A673 (cell line): Measurements from ENCODE around the gene PAAF1. TPM values are rescaled to one million over a fixed set of nuclear protein-coding genes. Genes with fewer than 3 reads are reported as not detected.

ENCODE experiments used
- BruUV-seq: library from RNA; stranded (reverse); fragments of 400-500 nt; replicated peaks from 2 replicates; lab custom pipeline; 2021; lab: Mats Ljungman, UMichigan
- CTCF ChIA-PET: fragments of 300-600 bp; sonication (Branson Sonifier 250); formaldehyde crosslinking; loops from one replicate; lab custom pipeline; 2022; ENCODE audit warnings: antibody characterized with exemption; lab: Charles Lee
- POLR2A ChIA-PET: fragments of 300-600 bp; sonication (Branson Sonifier 250); formaldehyde crosslinking; loops from one replicate; lab custom pipeline; 2022; ENCODE audit warnings: antibody characterized with exemption; ENCODE audit not compliant: low non-redundant PET; lab: Charles Lee
- DNase-seq: peaks from one replicate; pipeline ENCODE4 v3.0.0-alpha.2; 2015; ENCODE audit warnings: low spot score
- H3K27ac ChIP-seq: fragments of 200-600 bp; sonication (generic); 2 replicates; pipeline ENCODE4 v1.5.1; 2016; ENCODE audit warnings: mixed run types, low read depth, mild to moderate bottlenecking, mixed read lengths, antibody characterized with exemption, low read length; ENCODE audit not compliant: poor library complexity, severe bottlenecking
- H3K27me3 ChIP-seq: fragments of 200-600 bp; sonication (generic); replicated peaks from 2 replicates; pipeline ENCODE4 v1.6.1; 2017; ENCODE audit warnings: mixed run types, low read depth, mild to moderate bottlenecking, mixed read lengths, antibody characterized with exemption, low read length; ENCODE audit not compliant: insufficient read depth, poor library complexity
- H3K36me3 ChIP-seq: fragments of 200-600 bp; sonication (generic); 2 replicates; pipeline ENCODE4 v1.6.1; 2016; ENCODE audit warnings: mixed run types, mild to moderate bottlenecking, mixed read lengths, antibody characterized with exemption, low read length; ENCODE audit not compliant: insufficient read depth, poor library complexity, severe bottlenecking
- H3K4me1 ChIP-seq: fragments of 200-600 bp; sonication (generic); 2 replicates; pipeline ENCODE4 v1.6.1; 2017; ENCODE audit warnings: mixed run types, mild to moderate bottlenecking, mixed read lengths, antibody characterized with exemption, low read length; ENCODE audit not compliant: insufficient read depth, poor library complexity, severe bottlenecking
- H3K4me3 ChIP-seq: fragments of 200-600 bp; sonication (generic); 2 replicates; pipeline ENCODE4 v1.5.1; 2016; ENCODE audit warnings: low read depth, mixed run types, mild to moderate bottlenecking, mixed read lengths, low read length; ENCODE audit not compliant: poor library complexity, severe bottlenecking
- H3K9me3 ChIP-seq: fragments of 200-600 bp; sonication (generic); 2 replicates; pipeline ENCODE4 v1.6.1; 2016; ENCODE audit warnings: mixed run types, low read depth, mild to moderate bottlenecking, mixed read lengths, antibody characterized with exemption, low read length; ENCODE audit not compliant: poor library complexity, severe bottlenecking
- EZH2 ChIP-seq: fragments of 200-600 bp; sonication (generic); IDR thresholded peaks from 2 replicates; pipeline ENCODE4 v1.6.1; 2017; ENCODE audit warnings: borderline replicate concordance, low read depth, mild to moderate bottlenecking, mixed read lengths, antibody characterized with exemption, low read length; ENCODE audit not compliant: poor library complexity, severe bottlenecking
- intact Hi-C: fragments of 100-400 bp; cut with micrococcal nuclease; formaldehyde crosslinking; loops from one replicate; pipeline ENCODE4 v1.10.0; 2022; ENCODE audit not compliant: unreplicated experiment
- total RNA-seq: library from RNA; stranded (reverse); gene quantifications from 2 replicates; pipeline ENCODE4 v1.2.3, GENCODE V29; 2021
- TF ChIP-seq, protein P1 (sequence below): fragments of 300-800, 200-600 bp; sonication (generic); conservative IDR thresholded peaks from 2 replicates; pipeline ENCODE4 v1.5.1; 2017; ENCODE audit warnings: low read depth, mild to moderate bottlenecking, antibody characterized with exemption, low read length, moderate library complexity, mixed read lengths

Gene PAAF1
- total RNA-seq, 1 experiment from 2014 or later = 20.3 TPM

DNA sequence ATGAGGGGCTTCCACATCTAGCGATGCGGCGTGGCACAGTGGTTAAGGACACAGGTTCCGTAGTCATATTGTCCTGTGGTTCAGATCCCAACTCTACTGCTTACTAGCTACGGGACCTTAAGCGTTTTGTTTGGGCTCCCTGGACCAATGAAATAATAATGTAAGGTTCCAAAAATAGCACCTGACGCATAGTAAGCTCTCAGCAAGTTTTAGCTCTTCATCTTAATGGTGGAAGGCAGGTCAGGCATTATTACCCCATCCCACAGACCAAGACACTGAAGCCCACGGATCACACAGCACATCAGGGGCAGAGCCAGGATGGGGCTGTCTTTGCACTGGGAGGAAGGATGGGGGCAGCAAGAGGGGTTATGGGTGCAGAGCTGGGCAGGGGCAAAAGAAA, 87.1 kb downstream of the PAAF1 start:
- BruUV-seq = no TSS peak
- Histone ChIP-seq H3K27ac (no peak overlapping the region), H3K36me3 (no peaks in the 10 kb centered on the region), H3K4me3 (no peak overlapping the region), H3K27me3 (no peaks in the 10 kb centered on the region), H3K9me3 (no peaks in the 10 kb centered on the region), H3K4me1 (peaks cover 8% of the 10 kb centered on the region)
- DNase-seq = no peak
- intact Hi-C loops = loop anchor here (2.0 to 10.0 kb wide), 4 partner anchors 283 to 607 kb away; no protein-coding TSS in a partner anchor
- no peak for TF ChIP-seq EZH2
- TF ChIP-seq, protein P1, sequence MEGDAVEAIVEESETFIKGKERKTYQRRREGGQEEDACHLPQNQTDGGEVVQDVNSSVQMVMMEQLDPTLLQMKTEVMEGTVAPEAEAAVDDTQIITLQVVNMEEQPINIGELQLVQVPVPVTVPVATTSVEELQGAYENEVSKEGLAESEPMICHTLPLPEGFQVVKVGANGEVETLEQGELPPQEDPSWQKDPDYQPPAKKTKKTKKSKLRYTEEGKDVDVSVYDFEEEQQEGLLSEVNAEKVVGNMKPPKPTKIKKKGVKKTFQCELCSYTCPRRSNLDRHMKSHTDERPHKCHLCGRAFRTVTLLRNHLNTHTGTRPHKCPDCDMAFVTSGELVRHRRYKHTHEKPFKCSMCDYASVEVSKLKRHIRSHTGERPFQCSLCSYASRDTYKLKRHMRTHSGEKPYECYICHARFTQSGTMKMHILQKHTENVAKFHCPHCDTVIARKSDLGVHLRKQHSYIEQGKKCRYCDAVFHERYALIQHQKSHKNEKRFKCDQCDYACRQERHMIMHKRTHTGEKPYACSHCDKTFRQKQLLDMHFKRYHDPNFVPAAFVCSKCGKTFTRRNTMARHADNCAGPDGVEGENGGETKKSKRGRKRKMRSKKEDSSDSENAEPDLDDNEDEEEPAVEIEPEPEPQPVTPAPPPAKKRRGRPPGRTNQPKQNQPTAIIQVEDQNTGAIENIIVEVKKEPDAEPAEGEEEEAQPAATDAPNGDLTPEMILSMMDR = no peak
- POLR2A ChIA-PET = interaction anchor here (0.6 kb wide), 2 partner anchors 155 to 480 kb away, joined by 3 to 10 read pairs; no protein-coding TSS in a partner anchor
- CTCF ChIA-PET = interaction anchor here (0.7 to 1.1 kb wide), 4 partner anchors 63 to 607 kb away, joined by 3 to 12 read pairs (median 4); no protein-coding TSS in a partner anchor

DNA sequence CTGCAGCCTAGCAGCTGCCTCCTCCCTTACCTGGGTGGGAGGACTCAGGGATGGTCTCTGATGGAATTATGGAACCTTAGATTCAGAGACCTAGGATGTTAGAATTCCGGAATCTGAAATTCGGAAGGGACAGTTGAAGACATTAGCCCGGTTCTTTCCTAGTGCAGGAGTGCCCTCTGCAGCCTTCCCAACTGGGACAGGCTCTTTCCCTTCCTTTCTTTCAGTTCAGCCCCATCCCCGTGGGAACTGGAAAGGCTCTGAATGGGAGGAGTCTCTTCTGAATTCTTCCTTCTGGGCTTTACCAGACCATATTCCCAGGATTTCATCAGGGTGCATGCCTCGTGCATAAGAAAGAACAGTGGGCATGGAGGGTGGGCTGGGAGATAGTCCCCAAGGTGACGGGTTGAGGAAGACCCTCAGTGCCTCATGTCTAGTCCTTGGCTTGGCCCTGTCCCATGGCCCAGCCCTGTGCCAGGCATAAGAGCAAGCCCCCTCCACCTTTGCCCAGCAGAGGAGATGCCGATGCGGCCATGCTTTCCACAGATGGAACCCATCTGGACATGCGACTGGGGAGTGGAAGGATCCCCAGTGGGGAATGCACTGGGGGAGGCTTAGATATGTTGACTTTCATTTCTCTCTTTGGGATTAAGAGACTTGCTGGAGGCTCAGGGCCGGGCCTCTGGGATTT, 88.4 kb downstream of the PAAF1 start:
- TF ChIP-seq, protein P1 = no peak
- TF ChIP-seq EZH2 = no peak
- Histone ChIP-seq H3K4me3 (peak overlapping the region; percentile 9), H3K27me3 (no peaks in the 10 kb centered on the region), H3K36me3 (no peaks in the 10 kb centered on the region), H3K27ac (no peak overlapping the region), H3K9me3 (no peaks in the 10 kb centered on the region), H3K4me1 (peaks cover 8% of the 10 kb centered on the region)
- intact Hi-C loops = loop anchor here (2.0 to 10.0 kb wide), 2 partner anchors 360 to 606 kb away; no protein-coding TSS in a partner anchor
- DNase-seq = no peak
- no TSS peak for BruUV-seq
- POLR2A ChIA-PET = no interaction called here
- CTCF ChIA-PET = interaction anchor here (0.6 to 0.8 kb wide), 3 partner anchors 7 to 563 kb away, joined by 3 read pairs; no protein-coding TSS in a partner anchor

DNA sequence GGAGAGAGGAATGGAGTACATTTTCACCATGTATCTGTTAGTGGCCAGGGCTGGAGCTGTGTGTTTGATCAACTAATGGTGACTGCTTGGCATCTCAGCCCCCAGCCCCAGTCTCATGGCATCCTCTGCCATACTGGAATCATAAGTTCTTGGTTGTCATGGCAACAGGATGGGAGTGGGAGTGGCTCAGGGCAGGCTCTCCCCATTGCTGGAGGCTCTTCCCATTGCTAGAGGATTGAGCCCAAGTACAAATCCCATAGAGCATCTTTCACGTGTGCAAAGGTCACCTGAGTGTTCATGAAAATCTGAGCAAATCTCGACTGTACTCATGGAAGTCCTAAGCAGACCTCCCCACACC, 88.9 kb downstream of the PAAF1 start:
- no peak for DNase-seq
- H3K4me1 ChIP-seq = peaks cover 8% of the 10 kb centered on the region
- TF ChIP-seq, protein P1 = no peak
- no peak for TF ChIP-seq EZH2
- CTCF ChIA-PET = no interaction called here
- no peak overlapping the region for H3K4me3 ChIP-seq
- no peaks in the 10 kb centered on the region for H3K9me3 ChIP-seq
- BruUV-seq = no TSS peak
- no peaks in the 10 kb centered on the region for H3K36me3 ChIP-seq
- intact Hi-C loops = loop anchor here (2.0 to 10.0 kb wide), 2 partner anchors 359 to 605 kb away; no protein-coding TSS in a partner anchor
- POLR2A ChIA-PET = no interaction called here
- no peak overlapping the region for H3K27ac ChIP-seq
- no peaks in the 10 kb centered on the region for H3K27me3 ChIP-seq
